Measurements from ENCODE around the gene MRPL23.
A peak's percentile ranks its signal among the peaks of the same experiment; 100 is the strongest.

The MRPL23 gene

GRCh38 chr11:1946812-1947484, at the start of gene MRPL23:
TSS of gene MRPL23 (plus strand) at chr11:1947332. CDS start at chr11:1947363, 31 bp downstream.
- peak in 1 of 3 donors; percentile 17 for DNase-seq (ENCODE audit: low read depth in 3 of 3)

GRCh38 chr11:1899090-1899489, 48.0 kb upstream of the MRPL23 start:
- DNase-seq (ENCODE audit: low read depth in 3 of 3), result no peak

GRCh38 chr11:1899686-1900085, 47.4 kb upstream of the MRPL23 start:
- no peak for DNase-seq (ENCODE audit: low read depth in 3 of 3)

GRCh38 chr11:1906181-1906580, 41.0 kb upstream of the MRPL23 start:
- no peak for DNase-seq (ENCODE audit: low read depth in 3 of 3)

GRCh38 chr11:1906611-1907423, 40.3 kb upstream of the MRPL23 start:
- no peak for DNase-seq (ENCODE audit: low read depth in 3 of 3)

GRCh38 chr11:1908618-1909017, 38.5 kb upstream of the MRPL23 start:
- DNase-seq (ENCODE audit: low read depth in 3 of 3), result no peak

- no peak for DNase-seq (ENCODE audit: low read depth in 3 of 3)
Observed at GRCh38 chr11:1909524-1909923, 37.6 kb upstream of the MRPL23 start.

GRCh38 chr11:1912289-1912878, 34.7 kb upstream of the MRPL23 start:
- DNase-seq (ENCODE audit: low read depth in 3 of 3), result no peak

GRCh38 chr11:1913271-1914060, 33.7 kb upstream of the MRPL23 start:
- no peak for DNase-seq (ENCODE audit: low read depth in 3 of 3)

- DNase-seq (ENCODE audit: low read depth in 3 of 3), result no peak
Observed at GRCh38 chr11:1915795-1916131, 31.4 kb upstream of the MRPL23 start.

- DNase-seq (ENCODE audit: low read depth in 3 of 3), result no peak
Observed at GRCh38 chr11:1916132-1916985, 30.8 kb upstream of the MRPL23 start.

- no peak for DNase-seq (ENCODE audit: low read depth in 3 of 3)
Observed at GRCh38 chr11:1916986-1917522, 30.1 kb upstream of the MRPL23 start.

GRCh38 chr11:1917523-1918435, 29.4 kb upstream of the MRPL23 start:
- DNase-seq (ENCODE audit: low read depth in 3 of 3), result no peak

- DNase-seq (ENCODE audit: low read depth in 3 of 3), result no peak
Observed at GRCh38 chr11:1918436-1919315, 28.5 kb upstream of the MRPL23 start.

GRCh38 chr11:1919391-1920127, 27.6 kb upstream of the MRPL23 start, which contains the start of gene TNNT3:
TSS of gene TNNT3 (plus strand) at chr11:1919703. CDS start at chr11:1922875, 3,172 bp downstream.
- DNase-seq (ENCODE audit: low read depth in 3 of 3), result no peak

- DNase-seq (ENCODE audit: low read depth in 3 of 3), result no peak
Observed at GRCh38 chr11:1920128-1920908, 26.8 kb upstream of the MRPL23 start.

- DNase-seq (ENCODE audit: low read depth in 3 of 3), result no peak
Observed at GRCh38 chr11:1920909-1921573, 26.1 kb upstream of the MRPL23 start.
